ENCODE data around the gene ADAM15. TPM values are rescaled to one million over a fixed set of nuclear protein-coding genes. Genes with fewer than 3 reads are reported as not detected.
A peak's percentile ranks its signal among the peaks of the same experiment; 100 is the strongest.

The ADAM15 gene
- total RNA-seq, 3 donors from 2014 or later: 97.8 to 155 (median 109) TPM

DNA sequence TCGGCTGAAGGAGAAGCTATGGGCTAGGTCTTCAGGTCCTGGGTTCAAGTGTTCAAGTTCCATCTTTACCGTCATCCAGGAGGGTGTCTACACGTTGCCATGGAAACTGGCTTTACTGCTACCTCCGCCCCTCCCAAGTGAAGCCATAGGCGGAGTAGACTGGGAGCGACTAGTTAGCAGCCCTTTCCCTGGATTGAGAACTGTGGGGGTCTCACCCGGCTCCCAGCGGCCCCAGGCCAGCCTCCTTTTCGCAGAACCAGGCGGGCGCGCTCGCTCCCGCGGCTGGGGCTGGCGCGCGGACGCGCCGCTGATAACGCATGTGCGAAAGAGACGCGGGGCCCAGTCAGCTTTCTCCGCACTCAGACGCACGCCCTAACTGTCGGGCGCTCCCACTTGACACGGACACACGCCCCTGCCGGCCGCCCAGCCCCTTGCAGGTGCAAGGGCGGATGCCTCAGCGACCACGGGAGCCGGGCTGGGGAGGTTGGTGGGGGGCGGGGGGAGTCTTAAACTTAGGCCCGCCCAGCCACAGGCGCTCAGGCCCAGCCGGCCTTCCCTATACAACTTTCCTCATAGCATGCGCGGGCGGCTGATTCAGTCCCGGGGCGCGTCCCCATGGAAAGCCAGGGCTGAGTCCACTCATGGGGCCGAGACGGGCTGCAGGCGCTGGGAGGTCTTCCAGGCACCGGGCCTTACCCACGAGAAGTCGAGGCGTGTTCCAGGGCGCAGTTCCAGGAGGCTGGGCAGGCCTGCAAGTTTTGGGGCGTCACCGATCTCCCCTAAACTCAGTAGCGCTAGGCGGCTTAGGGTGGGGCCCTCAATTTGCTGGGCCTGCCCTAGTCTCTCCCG, 19.8 kb downstream of the ADAM15 start:
- TF ChIP-seq POLR2AphosphoS5 (IDR thresholded peaks at IDR 0.05) (peak in 2 of 3 donors; percentile 20 to 39), POLR2A (IDR thresholded peaks at IDR 0.05) (no peak)
- TF ChIP-seq, protein P1, sequence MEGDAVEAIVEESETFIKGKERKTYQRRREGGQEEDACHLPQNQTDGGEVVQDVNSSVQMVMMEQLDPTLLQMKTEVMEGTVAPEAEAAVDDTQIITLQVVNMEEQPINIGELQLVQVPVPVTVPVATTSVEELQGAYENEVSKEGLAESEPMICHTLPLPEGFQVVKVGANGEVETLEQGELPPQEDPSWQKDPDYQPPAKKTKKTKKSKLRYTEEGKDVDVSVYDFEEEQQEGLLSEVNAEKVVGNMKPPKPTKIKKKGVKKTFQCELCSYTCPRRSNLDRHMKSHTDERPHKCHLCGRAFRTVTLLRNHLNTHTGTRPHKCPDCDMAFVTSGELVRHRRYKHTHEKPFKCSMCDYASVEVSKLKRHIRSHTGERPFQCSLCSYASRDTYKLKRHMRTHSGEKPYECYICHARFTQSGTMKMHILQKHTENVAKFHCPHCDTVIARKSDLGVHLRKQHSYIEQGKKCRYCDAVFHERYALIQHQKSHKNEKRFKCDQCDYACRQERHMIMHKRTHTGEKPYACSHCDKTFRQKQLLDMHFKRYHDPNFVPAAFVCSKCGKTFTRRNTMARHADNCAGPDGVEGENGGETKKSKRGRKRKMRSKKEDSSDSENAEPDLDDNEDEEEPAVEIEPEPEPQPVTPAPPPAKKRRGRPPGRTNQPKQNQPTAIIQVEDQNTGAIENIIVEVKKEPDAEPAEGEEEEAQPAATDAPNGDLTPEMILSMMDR (IDR thresholded peaks at IDR 0.05): no peak
- intact Hi-C loops (cut with DNase I; ENCODE audit: low total_unique reads): no loop called here
- no peak for DNase-seq (ENCODE audit: low spot score in 2 of 2)
- Histone ChIP-seq H3K4me1 (peaks cover 0 to 6% of the 10 kb centered on the region in 2 donors), H3K27me3 (no peaks in the 10 kb centered on the region), H3K9me3 (no peaks in the 10 kb centered on the region), H3K36me3 (no peaks in the 10 kb centered on the region), H3K27ac (peak overlapping the region; percentile 51 to 73), H3K4me3 (peak overlapping the region; percentile 37 to 72 (median 49))

GRCh38 chr1:155071701-155072100, 20.6 kb downstream of the ADAM15 start:
- intact Hi-C loops (cut with DNase I; ENCODE audit: low total_unique reads): no loop called here
- Histone ChIP-seq H3K36me3 (no peaks in the 10 kb centered on the region), H3K27me3 (no peaks in the 10 kb centered on the region), H3K4me1 (peaks cover 0 to 6% of the 10 kb centered on the region in 2 donors), H3K4me3 (no peak overlapping the region), H3K27ac (peak overlapping the region in 1 of 2 donors; percentile 51), H3K9me3 (no peaks in the 10 kb centered on the region)
- TF ChIP-seq, protein P1 (IDR thresholded peaks at IDR 0.05): no peak
- no peak for TF ChIP-seq POLR2A (IDR thresholded peaks at IDR 0.05)
- no peak for TF ChIP-seq POLR2AphosphoS5 (IDR thresholded peaks at IDR 0.05)
- DNase-seq (ENCODE audit: low spot score in 2 of 2): no peak

DNA sequence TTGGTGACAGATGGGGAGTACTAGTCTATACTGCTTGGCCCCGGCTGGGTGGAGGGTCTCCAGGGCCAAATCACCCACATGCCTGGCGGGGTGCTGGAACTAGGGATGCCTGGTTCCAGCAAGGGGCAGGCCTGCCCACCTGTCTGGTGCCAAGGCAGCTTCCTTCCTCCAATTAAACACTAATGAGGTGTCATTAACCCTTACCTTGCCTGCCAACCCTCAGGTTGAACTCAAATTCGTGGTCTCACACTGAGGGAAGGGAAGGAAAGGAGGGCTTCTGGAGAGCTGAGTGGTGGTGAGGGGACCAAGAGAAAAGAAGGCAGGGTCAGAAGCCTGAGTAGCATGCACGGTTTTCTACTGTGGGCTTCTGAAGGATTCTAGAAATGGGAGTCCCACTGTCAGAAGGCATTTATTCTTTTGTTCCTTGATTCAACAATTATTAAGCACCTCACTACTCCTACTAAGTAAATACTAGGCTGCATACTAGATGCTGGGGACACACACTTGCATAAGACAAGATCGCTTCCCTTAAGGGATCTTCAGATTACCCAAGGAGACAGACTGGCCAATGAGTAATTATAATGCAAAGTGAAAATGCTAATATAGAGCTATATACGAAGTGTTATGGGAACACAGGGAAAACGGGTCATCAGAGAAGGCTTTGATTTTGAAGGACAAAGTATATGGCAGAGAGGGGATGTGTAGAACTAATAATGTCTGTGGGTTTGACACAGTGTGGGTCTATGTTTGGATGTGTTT, 21.6 kb downstream of the ADAM15 start:
- Histone ChIP-seq H3K4me3 (no peak overlapping the region), H3K4me1 (peaks cover 0 to 6% of the 10 kb centered on the region in 2 donors), H3K9me3 (no peaks in the 10 kb centered on the region), H3K36me3 (no peaks in the 10 kb centered on the region), H3K27me3 (no peaks in the 10 kb centered on the region), H3K27ac (no peak overlapping the region)
- TF ChIP-seq, protein P1 (IDR thresholded peaks at IDR 0.05): no peak
- TF ChIP-seq POLR2A (IDR thresholded peaks at IDR 0.05) (no peak), POLR2AphosphoS5 (IDR thresholded peaks at IDR 0.05) (no peak)
- intact Hi-C loops (cut with DNase I; ENCODE audit: low total_unique reads): no loop called here
- no peak for DNase-seq (ENCODE audit: low spot score in 2 of 2)

GRCh38 chr1:155073377-155074242, 22.5 kb downstream of the ADAM15 start:
- H3K4me3 ChIP-seq: no peak overlapping the region
- DNase-seq (ENCODE audit: low spot score in 2 of 2): no peak
- H3K36me3 ChIP-seq: no peaks in the 10 kb centered on the region
- H3K9me3 ChIP-seq: no peaks in the 10 kb centered on the region
- H3K4me1 ChIP-seq: peaks cover 0 to 10% of the 10 kb centered on the region in 2 donors
- intact Hi-C loops (cut with DNase I; ENCODE audit: low total_unique reads): no loop called here
- TF ChIP-seq POLR2A (IDR thresholded peaks at IDR 0.05) (no peak), POLR2AphosphoS5 (IDR thresholded peaks at IDR 0.05) (no peak)
- TF ChIP-seq, protein P1 (IDR thresholded peaks at IDR 0.05): no peak
- no peaks in the 10 kb centered on the region for H3K27me3 ChIP-seq
- H3K27ac ChIP-seq: no peak overlapping the region

Data from breast epithelium (tissue), 4 donors.